Measurements from ENCODE around the gene RALGDS. TPM values are rescaled to one million over a fixed set of nuclear protein-coding genes. Genes with fewer than 3 reads are reported as not detected.

RALGDS gene
- total and polyA plus RNA-seq, 2 experiments from 2014 or later: 8.6 to 20.3 TPM

DNA sequence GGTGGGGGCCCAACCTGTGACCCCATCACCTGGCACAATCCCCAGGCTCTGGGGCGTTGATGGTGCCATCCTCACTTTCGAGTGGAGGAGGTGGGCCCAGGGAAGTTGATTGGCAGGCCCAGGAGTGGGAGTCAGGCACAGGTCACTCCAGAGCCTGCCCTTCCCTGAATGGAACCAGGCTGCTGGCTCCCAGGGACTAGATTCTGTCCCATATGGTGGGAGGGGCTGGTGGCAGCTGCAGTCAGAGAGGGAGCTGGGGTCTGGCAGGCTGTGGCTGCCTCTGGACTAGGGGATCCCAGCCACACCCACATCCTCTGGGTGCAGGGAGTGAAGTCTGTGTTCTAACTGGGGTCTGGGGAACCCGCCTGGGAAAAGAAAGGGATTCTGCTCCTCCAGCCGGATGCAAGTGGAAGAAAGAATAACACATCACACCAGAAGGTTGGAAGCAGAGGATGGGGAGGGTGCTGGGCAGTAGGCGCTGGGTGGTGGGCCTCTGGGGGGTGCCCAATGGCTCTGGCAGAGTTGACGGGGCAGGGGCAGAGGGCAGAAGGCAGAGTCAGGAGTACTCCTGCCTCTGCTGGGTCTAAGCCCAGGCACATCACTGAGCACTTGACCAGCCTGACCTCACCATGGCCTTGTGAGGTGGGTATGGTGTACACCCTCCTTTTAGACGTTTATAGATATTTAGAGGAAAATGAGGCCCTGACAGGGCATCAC, 33.5 kb downstream of the RALGDS start (continued):
- TF ChIP-seq, protein P1, sequence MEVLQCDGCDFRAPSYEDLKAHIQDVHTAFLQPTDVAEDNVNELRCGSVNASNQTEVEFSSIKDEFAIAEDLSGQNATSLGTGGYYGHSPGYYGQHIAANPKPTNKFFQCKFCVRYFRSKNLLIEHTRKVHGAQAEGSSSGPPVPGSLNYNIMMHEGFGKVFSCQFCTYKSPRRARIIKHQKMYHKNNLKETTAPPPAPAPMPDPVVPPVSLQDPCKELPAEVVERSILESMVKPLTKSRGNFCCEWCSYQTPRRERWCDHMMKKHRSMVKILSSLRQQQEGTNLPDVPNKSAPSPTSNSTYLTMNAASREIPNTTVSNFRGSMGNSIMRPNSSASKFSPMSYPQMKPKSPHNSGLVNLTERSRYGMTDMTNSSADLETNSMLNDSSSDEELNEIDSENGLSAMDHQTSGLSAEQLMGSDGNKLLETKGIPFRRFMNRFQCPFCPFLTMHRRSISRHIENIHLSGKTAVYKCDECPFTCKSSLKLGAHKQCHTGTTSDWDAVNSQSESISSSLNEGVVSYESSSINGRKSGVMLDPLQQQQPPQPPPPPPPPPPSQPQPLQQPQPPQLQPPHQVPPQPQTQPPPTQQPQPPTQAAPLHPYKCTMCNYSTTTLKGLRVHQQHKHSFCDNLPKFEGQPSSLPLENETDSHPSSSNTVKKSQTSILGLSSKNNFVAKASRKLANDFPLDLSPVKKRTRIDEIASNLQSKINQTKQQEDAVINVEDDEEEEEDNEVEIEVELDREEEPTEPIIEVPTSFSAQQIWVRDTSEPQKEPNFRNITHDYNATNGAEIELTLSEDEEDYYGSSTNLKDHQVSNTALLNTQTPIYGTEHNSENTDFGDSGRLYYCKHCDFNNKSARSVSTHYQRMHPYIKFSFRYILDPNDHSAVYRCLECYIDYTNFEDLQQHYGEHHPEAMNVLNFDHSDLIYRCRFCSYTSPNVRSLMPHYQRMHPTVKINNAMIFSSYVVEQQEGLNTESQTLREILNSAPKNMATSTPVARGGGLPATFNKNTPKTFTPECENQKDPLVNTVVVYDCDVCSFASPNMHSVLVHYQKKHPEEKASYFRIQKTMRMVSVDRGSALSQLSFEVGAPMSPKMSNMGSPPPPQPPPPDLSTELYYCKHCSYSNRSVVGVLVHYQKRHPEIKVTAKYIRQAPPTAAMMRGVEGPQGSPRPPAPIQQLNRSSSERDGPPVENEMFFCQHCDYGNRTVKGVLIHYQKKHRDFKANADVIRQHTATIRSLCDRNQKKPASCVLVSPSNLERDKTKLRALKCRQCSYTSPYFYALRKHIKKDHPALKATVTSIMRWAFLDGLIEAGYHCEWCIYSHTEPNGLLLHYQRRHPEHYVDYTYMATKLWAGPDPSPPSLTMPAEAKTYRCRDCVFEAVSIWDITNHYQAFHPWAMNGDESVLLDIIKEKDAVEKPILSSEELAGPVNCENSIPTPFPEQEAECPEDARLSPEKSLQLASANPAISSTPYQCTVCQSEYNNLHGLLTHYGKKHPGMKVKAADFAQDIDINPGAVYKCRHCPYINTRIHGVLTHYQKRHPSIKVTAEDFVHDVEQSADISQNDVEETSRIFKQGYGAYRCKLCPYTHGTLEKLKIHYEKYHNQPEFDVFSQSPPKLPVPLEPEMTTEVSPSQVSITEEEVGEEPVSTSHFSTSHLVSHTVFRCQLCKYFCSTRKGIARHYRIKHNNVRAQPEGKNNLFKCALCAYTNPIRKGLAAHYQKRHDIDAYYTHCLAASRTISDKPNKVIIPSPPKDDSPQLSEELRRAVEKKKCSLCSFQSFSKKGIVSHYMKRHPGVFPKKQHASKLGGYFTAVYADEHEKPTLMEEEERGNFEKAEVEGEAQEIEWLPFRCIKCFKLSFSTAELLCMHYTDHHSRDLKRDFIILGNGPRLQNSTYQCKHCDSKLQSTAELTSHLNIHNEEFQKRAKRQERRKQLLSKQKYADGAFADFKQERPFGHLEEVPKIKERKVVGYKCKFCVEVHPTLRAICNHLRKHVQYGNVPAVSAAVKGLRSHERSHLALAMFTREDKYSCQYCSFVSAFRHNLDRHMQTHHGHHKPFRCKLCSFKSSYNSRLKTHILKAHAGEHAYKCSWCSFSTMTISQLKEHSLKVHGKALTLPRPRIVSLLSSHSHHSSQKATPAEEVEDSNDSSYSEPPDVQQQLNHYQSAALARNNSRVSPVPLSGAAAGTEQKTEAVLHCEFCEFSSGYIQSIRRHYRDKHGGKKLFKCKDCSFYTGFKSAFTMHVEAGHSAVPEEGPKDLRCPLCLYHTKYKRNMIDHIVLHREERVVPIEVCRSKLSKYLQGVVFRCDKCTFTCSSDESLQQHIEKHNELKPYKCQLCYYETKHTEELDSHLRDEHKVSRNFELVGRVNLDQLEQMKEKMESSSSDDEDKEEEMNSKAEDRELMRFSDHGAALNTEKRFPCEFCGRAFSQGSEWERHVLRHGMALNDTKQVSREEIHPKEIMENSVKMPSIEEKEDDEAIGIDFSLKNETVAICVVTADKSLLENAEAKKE (CRISPR knock-in tag; IDR thresholded peaks at IDR 0.05): no peak
- no peak for TF ChIP-seq EZH2 (IDR thresholded peaks at IDR 0.05; ENCODE audit: low read depth, unreplicated experiment)
- TF ChIP-seq, protein P2, sequence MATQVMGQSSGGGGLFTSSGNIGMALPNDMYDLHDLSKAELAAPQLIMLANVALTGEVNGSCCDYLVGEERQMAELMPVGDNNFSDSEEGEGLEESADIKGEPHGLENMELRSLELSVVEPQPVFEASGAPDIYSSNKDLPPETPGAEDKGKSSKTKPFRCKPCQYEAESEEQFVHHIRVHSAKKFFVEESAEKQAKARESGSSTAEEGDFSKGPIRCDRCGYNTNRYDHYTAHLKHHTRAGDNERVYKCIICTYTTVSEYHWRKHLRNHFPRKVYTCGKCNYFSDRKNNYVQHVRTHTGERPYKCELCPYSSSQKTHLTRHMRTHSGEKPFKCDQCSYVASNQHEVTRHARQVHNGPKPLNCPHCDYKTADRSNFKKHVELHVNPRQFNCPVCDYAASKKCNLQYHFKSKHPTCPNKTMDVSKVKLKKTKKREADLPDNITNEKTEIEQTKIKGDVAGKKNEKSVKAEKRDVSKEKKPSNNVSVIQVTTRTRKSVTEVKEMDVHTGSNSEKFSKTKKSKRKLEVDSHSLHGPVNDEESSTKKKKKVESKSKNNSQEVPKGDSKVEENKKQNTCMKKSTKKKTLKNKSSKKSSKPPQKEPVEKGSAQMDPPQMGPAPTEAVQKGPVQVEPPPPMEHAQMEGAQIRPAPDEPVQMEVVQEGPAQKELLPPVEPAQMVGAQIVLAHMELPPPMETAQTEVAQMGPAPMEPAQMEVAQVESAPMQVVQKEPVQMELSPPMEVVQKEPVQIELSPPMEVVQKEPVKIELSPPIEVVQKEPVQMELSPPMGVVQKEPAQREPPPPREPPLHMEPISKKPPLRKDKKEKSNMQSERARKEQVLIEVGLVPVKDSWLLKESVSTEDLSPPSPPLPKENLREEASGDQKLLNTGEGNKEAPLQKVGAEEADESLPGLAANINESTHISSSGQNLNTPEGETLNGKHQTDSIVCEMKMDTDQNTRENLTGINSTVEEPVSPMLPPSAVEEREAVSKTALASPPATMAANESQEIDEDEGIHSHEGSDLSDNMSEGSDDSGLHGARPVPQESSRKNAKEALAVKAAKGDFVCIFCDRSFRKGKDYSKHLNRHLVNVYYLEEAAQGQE (IDR thresholded peaks at IDR 0.05; ENCODE audit: unreplicated experiment): no peak
- TF ChIP-seq ZNF331 (CRISPR knock-in tag; IDR thresholded peaks at IDR 0.05; ENCODE audit: low read depth): no peak
- TF ChIP-seq NANOG (IDR thresholded peaks at IDR 0.05; ENCODE audit: borderline replicate concordance): no peak
- TF ChIP-seq JUNB (IDR thresholded peaks at IDR 0.05; ENCODE audit: unreplicated experiment): no peak
- no peak for TF ChIP-seq ZNF114 (CRISPR knock-in tag; IDR thresholded peaks at IDR 0.05)
- TF ChIP-seq, protein P3, sequence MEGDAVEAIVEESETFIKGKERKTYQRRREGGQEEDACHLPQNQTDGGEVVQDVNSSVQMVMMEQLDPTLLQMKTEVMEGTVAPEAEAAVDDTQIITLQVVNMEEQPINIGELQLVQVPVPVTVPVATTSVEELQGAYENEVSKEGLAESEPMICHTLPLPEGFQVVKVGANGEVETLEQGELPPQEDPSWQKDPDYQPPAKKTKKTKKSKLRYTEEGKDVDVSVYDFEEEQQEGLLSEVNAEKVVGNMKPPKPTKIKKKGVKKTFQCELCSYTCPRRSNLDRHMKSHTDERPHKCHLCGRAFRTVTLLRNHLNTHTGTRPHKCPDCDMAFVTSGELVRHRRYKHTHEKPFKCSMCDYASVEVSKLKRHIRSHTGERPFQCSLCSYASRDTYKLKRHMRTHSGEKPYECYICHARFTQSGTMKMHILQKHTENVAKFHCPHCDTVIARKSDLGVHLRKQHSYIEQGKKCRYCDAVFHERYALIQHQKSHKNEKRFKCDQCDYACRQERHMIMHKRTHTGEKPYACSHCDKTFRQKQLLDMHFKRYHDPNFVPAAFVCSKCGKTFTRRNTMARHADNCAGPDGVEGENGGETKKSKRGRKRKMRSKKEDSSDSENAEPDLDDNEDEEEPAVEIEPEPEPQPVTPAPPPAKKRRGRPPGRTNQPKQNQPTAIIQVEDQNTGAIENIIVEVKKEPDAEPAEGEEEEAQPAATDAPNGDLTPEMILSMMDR (conservative IDR thresholded peaks at IDR 0.05; ENCODE audit: low read depth in 2 of 2): no peak
